Activated CD4-positive, alpha-beta T cell treated with anti-CD3 and anti-CD28 coated beads, Interleukin-2, Interleukin-6, amounts not matched to agents 100 ng/mL and 50 ng/mL, durations not matched to agents 16 hours and 8 hours (primary cell): ENCODE data around the gene RPTOR.
"Not testable (repeated sequence)": the region's sequence is repeated elsewhere in the genome, so short reads cannot be mapped to it uniquely, and the experiment has no call there.

ENCODE experiments used
- DNase-seq: peaks from one replicate; pipeline ENCODE4 v3.0.0-alpha.2; 2020

Gene RPTOR, protein sequence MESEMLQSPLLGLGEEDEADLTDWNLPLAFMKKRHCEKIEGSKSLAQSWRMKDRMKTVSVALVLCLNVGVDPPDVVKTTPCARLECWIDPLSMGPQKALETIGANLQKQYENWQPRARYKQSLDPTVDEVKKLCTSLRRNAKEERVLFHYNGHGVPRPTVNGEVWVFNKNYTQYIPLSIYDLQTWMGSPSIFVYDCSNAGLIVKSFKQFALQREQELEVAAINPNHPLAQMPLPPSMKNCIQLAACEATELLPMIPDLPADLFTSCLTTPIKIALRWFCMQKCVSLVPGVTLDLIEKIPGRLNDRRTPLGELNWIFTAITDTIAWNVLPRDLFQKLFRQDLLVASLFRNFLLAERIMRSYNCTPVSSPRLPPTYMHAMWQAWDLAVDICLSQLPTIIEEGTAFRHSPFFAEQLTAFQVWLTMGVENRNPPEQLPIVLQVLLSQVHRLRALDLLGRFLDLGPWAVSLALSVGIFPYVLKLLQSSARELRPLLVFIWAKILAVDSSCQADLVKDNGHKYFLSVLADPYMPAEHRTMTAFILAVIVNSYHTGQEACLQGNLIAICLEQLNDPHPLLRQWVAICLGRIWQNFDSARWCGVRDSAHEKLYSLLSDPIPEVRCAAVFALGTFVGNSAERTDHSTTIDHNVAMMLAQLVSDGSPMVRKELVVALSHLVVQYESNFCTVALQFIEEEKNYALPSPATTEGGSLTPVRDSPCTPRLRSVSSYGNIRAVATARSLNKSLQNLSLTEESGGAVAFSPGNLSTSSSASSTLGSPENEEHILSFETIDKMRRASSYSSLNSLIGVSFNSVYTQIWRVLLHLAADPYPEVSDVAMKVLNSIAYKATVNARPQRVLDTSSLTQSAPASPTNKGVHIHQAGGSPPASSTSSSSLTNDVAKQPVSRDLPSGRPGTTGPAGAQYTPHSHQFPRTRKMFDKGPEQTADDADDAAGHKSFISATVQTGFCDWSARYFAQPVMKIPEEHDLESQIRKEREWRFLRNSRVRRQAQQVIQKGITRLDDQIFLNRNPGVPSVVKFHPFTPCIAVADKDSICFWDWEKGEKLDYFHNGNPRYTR (N-terminal part only)

DNA sequence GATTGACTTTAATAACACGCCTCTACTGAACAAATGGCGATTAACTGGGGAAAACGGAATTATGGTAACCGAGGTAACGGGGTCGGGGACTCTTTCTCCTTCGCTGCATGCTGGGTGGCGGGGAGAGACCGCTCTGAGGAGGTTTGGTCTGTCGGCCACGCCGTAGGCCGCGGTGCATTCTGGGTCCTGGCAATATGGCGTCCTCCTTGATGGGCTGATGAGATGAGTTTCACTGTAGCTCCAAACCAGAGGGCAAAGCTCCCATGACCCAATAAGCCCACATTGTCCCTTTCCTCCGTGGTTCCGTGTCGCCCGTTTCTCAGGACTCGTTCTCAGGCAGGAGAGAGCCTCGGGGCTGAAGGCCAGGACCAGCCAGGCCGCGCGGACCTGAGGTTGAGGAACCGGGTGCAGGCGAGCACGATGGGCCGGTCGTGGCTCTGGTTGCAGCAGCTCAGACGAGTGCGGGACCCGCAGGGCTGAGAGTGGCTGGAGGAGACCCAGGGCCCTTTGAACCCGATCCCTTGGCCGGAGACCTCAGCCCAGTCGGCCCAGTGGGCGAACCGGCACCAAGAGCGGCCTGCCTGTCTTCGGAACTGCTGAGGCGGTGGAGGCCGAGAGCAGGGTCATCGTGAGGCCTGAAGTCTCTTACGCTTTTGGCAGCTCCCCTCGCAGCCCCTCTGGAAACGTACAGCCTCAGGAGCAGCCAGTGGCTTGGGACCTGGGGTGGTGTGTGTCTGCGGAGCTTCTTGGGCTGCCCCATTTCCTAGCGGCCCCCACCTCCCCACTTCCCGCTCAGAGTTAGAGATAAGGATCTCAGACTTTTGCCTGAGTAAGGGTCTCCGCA is at the start of gene RPTOR:
RPTOR (plus strand) TSS at position 184 of the 844 bp plus-strand sequence. CDS start 792 bp downstream, outside the sequence.
- DNase-seq, result peak; percentile 95

DNA sequence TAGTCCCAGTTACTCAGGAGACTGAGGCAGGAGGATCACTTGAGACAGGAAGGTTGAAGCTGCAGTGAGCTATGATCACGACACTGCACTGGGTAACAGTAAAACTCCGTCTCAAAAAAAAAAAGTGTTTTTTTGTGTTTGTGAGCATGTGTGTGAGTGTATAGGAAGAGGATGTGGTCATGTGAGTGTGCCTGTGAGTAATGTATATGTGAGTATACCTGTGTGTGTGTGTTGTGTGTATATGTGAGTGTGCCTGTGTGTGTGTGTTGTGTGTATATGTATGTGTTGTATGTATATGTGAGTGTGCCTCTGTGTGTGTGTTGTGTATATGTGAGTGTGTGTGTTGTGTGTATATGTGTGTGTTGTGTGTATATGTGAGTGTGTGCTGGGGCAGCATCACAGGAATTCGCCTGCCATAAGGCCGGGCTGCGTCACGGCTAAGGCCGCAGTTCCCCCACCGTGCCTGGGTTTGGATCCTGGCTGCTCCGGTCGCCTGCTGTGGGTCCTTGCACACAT is 46.9 kb upstream of the RPTOR start:
- DNase-seq, result no peak

DNA sequence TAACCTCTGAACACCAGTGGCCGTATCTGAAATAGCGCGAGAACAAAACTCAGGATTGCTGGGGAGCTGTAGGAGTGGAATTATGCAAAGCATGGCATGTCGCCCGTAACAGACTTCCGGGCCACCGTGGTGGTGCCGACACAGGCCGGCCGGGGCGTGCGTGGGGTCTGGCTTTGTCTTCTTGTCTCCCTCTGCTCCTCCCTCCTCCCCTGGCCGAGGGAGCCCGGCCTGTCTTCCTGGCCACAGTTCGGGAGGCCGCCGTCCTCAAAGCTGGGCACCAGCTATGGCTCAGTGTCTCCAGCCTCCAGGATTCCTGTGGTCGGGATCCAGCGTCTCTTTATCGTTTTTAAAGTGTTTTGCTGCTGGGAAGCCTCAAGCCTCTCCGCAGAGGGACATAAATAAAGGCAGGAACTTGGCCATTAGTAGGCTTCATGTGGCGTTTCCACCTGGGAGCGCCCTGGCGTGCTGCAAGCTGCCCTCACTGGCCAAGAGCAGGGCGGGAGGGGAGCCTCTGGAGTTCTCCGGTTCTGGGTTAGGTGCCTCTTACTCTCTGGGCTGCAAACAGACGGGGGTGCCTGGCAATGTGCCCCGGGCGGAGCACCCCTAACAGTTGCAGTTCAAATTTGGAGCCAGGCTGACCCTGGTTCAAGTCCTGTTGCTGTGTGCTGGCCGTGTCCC is 46.3 kb upstream of the RPTOR start:
- DNase-seq, result no peak

DNA sequence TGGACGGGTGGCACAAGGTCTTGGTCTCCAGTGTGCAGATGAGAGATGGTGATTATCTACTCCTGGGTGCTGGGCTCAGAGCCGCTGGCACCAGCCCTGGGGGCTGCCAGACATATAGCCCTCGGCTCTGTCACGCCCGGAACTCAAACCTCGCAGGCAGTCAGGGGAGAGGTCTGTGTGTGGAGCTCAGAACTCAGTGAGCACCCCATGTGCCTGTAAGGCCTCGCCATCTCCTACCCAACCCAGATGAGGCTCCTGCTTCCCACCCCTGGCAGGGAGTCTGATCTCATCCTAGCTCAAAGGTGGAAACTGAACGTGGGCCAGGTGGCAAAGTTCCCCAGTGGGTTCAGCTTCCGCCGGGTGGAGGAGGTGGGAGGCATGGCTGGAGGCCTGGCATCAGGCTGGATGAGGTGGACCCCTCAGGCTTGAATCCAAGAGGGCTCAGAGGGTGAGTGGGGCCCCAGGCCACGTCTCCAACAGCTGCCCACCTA is 45.7 kb upstream of the RPTOR start:
- DNase-seq, result no peak

DNA sequence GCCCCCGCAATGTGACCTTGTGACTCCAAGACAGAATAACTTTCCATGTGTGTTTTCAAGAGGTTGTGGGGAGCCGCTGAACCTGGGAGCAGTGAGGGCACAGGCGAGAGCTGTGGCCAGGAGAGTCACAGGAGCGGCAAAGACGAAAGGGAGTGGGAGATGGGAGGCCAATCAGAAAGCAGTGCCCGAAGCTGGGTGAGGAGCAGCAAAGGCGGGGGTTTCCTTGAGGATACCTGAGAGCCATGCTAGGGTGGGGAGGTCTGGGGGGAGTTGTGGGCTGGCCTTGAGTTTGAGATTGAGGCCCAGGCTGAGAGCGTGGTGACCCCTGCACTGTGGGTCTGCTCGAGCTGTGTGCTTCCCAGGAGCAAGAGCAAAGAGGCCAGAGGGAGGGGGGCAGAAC is 45.1 kb upstream of the RPTOR start:
- no peak for DNase-seq

DNA sequence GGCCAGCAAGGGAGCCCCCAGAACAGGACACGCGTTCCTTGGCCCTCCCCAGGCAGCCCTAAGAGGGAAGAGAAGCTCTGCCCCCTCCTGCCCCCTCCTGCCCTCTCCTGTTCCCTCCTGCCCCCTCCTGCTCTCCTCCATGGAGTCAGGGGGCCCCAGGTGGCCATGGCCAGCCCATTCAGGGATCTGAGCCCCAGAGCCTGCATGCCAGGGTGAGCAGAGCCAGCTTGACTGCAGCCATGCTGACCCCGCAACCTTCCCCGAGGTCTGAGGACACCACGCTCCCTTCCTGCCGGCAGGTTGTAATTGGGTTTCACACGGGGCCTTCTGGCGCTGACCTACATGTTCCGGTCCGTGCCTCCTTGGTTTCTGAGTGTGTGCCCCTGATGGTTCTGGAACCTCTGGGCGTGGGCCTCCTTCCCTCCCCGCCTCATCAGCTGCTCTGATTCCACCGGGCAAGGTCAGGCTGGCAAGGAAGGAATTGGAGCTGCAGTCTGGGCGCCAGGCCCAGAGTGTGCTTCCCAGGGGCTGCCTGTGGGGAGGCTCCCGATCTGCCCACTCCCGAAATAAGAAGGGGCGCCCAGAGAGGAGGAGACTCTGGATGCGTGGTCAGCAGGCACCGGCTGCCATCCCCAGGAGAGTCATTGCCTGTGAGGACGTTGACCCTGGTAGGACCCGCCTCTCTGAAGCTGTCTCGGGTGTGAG is 44.5 kb upstream of the RPTOR start:
- no peak for DNase-seq

DNA sequence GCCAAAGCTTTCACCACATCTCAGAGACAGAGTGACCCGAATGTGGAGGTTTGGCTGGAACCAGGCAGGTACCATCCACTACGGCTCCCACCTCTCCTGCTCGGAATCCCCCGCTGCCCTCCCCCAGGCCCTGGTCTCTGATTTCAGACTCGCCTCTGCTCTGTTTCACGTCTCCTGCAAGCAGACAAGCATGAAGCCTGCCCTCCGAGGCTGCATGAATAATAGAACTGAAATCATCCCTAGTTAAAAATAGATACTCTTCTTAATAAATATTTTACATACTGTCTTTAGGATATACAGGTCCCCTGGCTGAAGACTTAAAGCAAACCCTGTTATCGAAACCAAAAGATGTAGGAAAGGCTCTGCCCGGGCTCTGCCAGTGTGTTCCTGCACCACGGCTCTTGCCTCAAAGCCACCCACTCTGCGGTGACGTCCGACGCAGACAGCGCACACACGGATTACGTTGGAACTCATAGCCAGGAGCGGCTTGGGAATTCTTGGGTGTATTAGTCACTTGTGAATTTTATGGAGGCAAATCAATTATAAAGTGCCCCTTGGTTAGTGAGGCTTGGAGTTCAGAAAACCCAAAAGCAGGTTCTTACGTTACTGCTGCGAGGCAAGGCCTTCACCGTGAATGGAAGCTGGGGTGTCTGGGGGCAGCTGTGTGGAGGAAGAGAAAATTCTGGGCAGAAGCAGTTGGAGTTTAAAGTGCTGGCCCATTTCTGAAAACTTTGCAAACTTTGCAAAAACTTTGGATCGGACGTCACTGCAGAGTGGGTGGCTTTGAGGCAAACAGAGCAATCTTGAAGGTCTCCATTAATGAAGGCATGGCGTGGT is 42.7 kb upstream of the RPTOR start:
- DNase-seq, result no peak

DNA sequence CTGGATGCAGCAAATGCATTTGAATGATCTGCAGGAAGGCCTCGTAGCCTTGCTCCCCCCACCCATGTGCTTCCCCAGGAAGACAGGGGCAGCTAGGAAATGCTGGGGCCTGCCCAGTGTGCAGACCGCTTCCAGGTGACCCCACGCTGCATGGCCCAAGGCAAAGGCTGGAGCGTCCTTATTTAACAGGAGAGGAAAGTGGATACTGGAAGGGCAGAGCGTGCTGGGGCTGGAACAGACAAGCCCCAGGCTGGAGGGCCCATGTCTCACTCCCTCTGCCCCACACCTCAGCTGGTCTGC is 42.1 kb upstream of the RPTOR start:
- no peak for DNase-seq

DNA sequence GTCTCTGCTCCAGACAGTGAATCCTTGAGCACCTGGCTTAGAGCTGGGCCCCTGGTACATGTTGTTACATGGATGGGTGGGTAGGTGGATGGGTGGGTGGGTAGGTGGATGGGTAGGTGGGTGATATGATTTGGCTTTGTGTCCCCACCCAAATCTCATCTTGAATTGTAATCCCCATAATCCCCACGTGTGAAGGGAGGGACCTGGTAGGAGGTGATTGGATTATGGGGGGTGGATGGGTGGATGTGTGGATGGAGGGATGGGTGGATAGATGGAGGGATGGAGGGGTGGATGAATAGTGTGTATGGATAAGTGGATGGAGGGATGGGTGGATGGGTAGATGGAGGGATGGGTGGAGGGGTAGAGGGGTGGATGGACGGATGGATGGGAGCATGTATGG is 41.6 kb upstream of the RPTOR start:
- no peak for DNase-seq

DNA sequence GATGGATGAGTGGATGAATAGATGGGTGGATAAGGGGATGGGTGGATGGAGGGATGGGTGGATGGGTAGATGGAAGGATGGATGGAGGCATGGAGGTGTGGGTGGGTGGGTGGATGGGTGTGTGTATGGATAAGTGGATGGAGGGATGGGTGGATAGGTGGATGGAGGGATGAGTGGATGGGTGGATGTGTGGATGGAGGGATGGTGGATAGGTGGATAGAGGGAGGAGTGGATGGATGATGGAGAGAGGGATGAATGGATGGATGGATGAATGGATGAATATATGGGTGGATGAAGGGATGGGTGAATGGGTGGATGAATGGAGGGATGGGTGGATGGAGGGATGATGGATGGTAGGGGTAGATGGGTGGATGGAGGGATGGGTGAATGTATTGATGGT is 40.7 kb upstream of the RPTOR start:
- no peak for DNase-seq

DNA sequence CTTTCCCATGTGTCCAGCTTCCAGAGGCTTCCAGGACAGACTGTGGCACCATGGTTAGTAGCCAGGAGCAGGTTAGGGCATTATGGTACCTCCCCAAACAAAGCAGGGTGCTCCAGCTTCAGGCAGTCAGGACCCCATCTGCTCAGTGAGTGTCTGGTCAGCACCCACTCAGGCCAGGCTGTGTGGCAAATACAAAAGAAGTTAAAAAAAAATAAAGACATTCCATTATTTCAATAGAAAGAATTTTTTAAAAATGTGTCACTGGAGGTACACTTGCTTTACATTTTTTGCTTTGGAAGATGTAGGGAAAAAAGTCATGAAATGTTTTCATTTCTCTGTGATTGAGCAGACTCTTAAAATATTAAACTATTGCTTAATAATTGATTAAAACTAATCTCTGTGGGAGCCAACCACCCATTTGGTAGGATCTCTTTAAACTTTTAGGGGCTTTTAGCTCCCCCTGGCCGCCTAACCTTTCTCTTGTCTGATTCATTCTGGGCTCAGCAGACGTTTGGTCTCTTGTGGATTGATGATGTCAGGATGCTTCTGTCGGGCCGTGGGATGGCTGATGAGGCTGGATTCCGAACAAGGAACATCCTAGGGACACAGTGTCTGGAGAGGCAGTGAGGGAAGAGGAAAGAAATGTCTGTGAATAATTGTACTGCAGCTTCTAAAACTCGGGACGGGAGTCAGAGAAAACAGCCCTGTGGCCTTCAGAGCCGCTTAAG is 39.8 kb upstream of the RPTOR start:
- DNase-seq, result no peak

DNA sequence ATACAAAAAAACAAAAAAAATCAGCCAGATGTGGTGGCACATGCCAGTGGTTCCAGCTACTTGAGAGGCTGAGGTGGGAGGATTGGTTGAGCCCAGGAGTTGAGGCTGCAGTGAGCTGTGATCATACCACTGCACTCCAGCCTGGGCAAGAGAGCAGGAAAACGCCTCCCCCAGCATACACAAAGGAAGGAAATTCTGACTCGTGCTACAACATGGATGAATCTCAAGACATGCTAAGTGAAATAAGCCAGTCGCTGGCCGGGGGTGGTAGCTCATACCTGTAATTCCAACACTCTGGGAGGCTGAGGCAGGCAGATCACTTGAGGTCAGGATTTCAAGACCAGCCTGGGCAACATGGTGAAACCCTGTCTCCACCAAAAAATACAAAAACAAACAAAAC is 37.5 kb upstream of the RPTOR start:
- DNase-seq, result not testable (repeated sequence)

DNA sequence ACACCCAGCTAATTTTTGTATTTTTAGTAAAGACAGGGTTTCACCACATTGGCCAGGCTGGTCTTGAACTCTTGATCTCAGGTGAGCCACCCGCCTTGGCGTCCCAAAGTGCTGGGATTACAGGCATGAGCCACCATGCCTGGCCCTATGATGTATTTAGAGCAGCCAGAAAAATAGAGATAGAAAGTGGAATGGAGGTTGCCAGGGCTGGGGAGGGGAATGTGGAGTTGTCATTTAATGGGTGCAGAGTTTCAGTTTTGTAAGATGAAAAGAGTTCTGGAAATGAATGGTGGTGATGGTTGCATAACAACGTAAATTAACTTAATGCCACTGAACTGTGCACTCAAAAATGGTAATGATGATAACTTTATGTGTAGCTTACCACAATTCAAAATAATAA is 36.7 kb upstream of the RPTOR start:
- DNase-seq, result peak; percentile 14

DNA sequence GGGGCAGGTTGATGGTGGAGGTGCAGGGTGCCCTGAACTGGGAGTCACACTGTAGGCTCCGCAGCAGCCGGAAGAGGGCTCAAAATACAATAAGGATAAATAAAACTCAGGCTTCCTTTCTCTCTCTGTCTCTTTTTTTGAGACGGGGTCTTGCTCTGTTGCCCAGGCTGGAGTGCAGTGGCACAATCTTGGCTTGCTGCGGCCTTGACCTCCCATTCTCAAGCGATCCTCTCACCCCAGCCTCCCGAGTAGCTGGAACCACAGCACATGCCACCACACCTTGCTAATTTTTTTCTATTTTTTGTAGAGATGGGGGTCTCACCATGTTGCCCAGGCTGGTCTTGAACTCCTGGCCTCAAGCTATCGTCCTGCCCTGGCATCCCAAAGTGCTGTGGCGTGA is 35.3 kb upstream of the RPTOR start:
- no peak for DNase-seq

DNA sequence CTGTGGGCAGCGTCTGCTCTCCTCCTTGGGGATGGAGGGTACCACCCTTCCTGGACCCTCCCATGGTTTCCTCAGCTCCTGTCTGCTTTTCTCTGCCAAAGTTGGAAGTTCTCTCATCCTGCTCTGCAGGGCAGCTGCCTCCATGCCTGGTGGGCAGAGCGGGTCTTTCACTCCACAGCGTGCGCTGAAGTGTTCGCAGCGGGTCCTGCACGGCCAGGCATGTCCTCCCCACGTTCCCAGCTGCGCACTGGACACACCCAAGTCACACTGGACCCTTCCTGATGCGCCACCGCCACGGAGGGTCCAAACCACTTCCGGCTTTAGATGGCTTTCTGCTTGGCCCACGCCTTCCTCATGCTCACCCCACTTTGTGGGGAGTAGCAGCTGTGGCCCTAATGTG is 34.5 kb upstream of the RPTOR start:
- no peak for DNase-seq

DNA sequence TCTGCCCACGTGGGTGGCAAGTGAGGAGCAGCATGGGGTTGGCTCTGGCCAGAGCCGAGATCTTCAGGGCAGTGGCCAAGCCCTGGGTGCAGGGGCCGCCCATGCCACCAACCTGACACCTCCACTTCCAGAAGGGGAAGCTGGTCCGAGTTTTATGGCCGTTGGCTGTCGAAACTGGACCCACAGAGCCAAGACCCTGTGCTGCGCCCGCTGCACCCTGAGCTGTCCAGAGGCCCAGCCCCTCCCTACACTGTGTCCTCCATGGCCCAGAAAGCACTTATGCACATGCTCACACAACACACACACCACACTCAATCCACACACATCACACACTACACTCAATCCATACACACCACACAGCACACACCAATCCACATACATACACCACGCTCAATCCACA is 33.9 kb upstream of the RPTOR start:
- DNase-seq, result no peak

DNA sequence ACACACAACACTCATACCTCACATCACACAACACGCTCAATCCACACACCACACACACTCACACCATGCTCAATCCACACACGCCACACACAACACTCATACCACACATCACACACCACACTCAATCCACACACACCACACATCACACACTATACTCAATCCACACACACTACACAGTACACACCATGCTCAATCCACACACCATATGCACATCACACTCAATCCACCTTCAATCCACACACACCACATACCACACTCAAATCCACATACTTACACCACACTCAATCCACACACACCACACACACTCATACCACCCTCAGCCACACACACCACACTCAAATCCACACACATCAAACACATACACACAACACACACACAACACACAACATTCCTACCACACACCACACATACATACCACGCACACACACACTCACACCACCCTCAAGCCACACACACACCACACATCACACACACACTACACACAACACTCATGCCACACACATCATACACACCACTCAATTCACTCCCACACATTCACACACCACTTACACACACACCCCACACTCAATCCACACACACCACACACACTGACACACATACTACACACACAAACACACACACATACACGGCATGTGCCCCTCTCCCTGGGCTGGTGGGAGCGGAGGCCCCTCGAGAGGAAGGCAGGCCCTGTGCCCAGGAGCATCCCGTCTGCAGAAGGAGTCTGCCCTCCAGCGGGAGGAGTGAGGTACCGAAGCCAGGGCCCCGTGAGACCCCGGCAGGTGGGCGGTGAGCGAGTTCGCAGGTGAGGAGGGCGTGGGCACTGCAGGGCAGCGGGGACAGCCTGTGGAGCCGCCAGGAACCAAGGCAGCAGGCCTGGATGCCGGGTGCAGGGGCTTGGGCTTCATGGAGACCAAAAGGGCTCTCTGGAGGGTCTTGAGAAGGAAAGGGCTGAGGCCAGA is 33.1 kb upstream of the RPTOR start:
- no peak for DNase-seq

DNA sequence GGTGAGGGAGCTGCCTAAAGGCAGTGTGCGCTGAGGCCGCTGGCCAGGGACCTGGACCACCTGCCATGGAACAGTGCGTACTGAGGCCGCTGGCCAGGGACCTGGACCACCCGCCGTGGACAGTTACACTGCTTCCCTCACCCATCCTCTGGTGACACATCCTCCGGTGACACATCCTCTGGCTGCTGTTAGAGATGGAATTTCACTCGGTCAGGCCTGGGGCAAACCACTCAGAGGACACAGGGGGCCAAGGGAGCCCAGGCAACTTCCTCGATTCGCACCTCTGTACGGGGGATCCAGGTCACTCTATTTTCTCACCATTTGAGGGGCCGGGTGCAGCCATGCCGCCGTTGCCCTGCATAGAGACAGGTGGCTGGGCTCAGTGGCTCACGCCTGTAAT is 32.4 kb upstream of the RPTOR start:
- no peak for DNase-seq
